ENCODE data around the gene LILRB3. TPM values are rescaled to one million over a fixed set of nuclear protein-coding genes. Genes with fewer than 3 reads are reported as not detected.
"Not testable (repeated sequence)": the region's sequence is repeated elsewhere in the genome, so short reads cannot be mapped to it uniquely, and the experiment has no call there.

Gene LILRB3
- total and polyA plus RNA-seq, 3 experiments from 2014 or later = 0.48 to 1.2 (median 0.49) TPM

GRCh38 chr19:54211235-54211634 lies 11.6 kb downstream of the LILRB3 start:
- no peak for DNase-seq
- peak overlapping the region; percentile 2 to 72 (median 29) for H3K4me3 Mint-ChIP-seq
- H3K36me3 Mint-ChIP-seq = peaks cover 0 to 28% (median 6%) of the 10 kb centered on the region in 3 donors
- H3K4me3 ChIP-seq (ENCODE audit: low read length) = no peak overlapping the region
- POLR2A ChIA-PET = interaction anchor here (0.8 to 1.2 kb wide), 4 partner anchors 21 to 96 kb away, joined by 3 to 5 read pairs (median 4); partner anchors contain the start of genes LENG1, MBOAT7, PRPF31 and TFPT
- no peaks in the 10 kb centered on the region for H3K9me3 Mint-ChIP-seq
- H3K27me3 ChIP-seq (ENCODE audit: insufficient read depth, low read length, poor library complexity, severe bottlenecking) = no peaks in the 10 kb centered on the region
- peak overlapping the region; percentile 78 to 99 (median 96) for H3K27ac Mint-ChIP-seq
- peaks cover 21% of the 10 kb centered on the region for H3K36me3 ChIP-seq (ENCODE audit: insufficient read depth, low read length)
- peaks cover 50% of the 10 kb centered on the region for H3K4me1 ChIP-seq (ENCODE audit: insufficient read depth, low read length)
- CTCF ChIA-PET = interaction anchor here (1.2 to 1.7 kb wide), 5 partner anchors 8 to 55 kb away, joined by 3 to 6 read pairs (median 3); partner anchors contain the start of genes MBOAT7 and TSEN34
- peak overlapping the region; percentile 57 for H3K27ac ChIP-seq (ENCODE audit: low read depth, low read length)
- H3K4me1 Mint-ChIP-seq = peaks cover 37 to 52% (median 49%) of the 10 kb centered on the region in 3 donors
- no peaks in the 10 kb centered on the region for H3K9me3 ChIP-seq (ENCODE audit: low read length)
- no peaks in the 10 kb centered on the region for H3K27me3 Mint-ChIP-seq

GRCh38 chr19:54209811-54210494 lies 12.9 kb downstream of the LILRB3 start:
- peaks cover 29% of the 10 kb centered on the region for H3K36me3 ChIP-seq (ENCODE audit: insufficient read depth, low read length)
- H3K36me3 Mint-ChIP-seq = peaks cover 0 to 41% (median 6%) of the 10 kb centered on the region in 3 donors
- no peaks in the 10 kb centered on the region for H3K27me3 Mint-ChIP-seq
- H3K4me1 ChIP-seq (ENCODE audit: insufficient read depth, low read length) = peaks cover 62% of the 10 kb centered on the region
- peak overlapping the region; percentile 57 for H3K27ac ChIP-seq (ENCODE audit: low read depth, low read length)
- H3K4me1 Mint-ChIP-seq = peaks cover 43 to 65% (median 52%) of the 10 kb centered on the region in 3 donors
- ChIA-PET POLR2A (interaction anchor here (1.1 to 1.2 kb wide), 2 partner anchors 21 to 51 kb away, joined by 4 to 5 read pairs; partner anchors contain the start of genes LENG1 and MBOAT7), CTCF (interaction anchor here (1.2 kb wide), 1 partner anchor 21 kb away, joined by 3 read pairs; the partner anchor contains the start of gene MBOAT7)
- peak overlapping the region; percentile 35 to 87 (median 72) for H3K4me3 Mint-ChIP-seq
- peak overlapping the region; percentile 78 to 99 (median 96) for H3K27ac Mint-ChIP-seq
- H3K4me3 ChIP-seq (ENCODE audit: low read length) = peak overlapping the region; percentile 0
- DNase-seq = peak in 2 of 5 donors; percentile 21 to 67
- H3K27me3 ChIP-seq (ENCODE audit: insufficient read depth, low read length, poor library complexity, severe bottlenecking) = no peaks in the 10 kb centered on the region
- no peaks in the 10 kb centered on the region for H3K9me3 Mint-ChIP-seq
- no peaks in the 10 kb centered on the region for H3K9me3 ChIP-seq (ENCODE audit: low read length)

GRCh38 chr19:54209058-54209810 lies 13.6 kb downstream of the LILRB3 start:
- H3K27me3 Mint-ChIP-seq = no peaks in the 10 kb centered on the region
- peaks cover 36% of the 10 kb centered on the region for H3K36me3 ChIP-seq (ENCODE audit: insufficient read depth, low read length)
- no peak for DNase-seq
- H3K4me1 Mint-ChIP-seq = peaks cover 50 to 72% (median 59%) of the 10 kb centered on the region in 3 donors
- H3K4me1 ChIP-seq (ENCODE audit: insufficient read depth, low read length) = peaks cover 70% of the 10 kb centered on the region
- ChIA-PET CTCF (interaction anchor here (1.2 kb wide), 1 partner anchor 20 kb away, joined by 3 read pairs; the partner anchor contains the start of gene MBOAT7), POLR2A (interaction anchor here (1.1 kb wide), 2 partner anchors 20 to 72 kb away, joined by 3 to 4 read pairs; partner anchors contain the start of genes CNOT3 and MBOAT7)
- H3K9me3 ChIP-seq (ENCODE audit: low read length) = no peaks in the 10 kb centered on the region
- H3K27ac Mint-ChIP-seq = peak overlapping the region; percentile 43 to 99 (median 96)
- peaks cover 0 to 48% (median 6%) of the 10 kb centered on the region in 3 donors for H3K36me3 Mint-ChIP-seq
- H3K4me3 ChIP-seq (ENCODE audit: low read length) = peak overlapping the region; percentile 0
- peak overlapping the region; percentile 57 for H3K27ac ChIP-seq (ENCODE audit: low read depth, low read length)
- H3K4me3 Mint-ChIP-seq = peak overlapping the region in 3 of 7 donors; percentile 38 to 74 (median 56)
- H3K9me3 Mint-ChIP-seq = no peaks in the 10 kb centered on the region
- H3K27me3 ChIP-seq (ENCODE audit: insufficient read depth, low read length, poor library complexity, severe bottlenecking) = no peaks in the 10 kb centered on the region

DNA sequence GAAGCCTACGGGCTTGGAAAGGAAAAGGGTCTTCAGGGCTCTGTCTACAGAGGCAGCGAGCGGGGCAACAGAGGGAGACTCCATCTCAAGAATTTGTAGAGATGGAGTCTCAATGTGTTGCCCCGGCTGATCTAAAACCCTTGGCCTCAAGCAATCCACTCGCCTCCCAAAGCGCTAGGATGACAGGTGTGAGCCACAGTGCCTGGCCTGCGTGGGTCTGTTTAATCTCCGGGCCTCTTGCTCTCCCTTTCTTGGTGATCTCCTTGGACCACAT lies 14.1 kb downstream of the LILRB3 start:
- Mint-ChIP-seq H3K4me1 (peaks cover 54 to 78% (median 65%) of the 10 kb centered on the region in 3 donors), H3K9me3 (no peaks in the 10 kb centered on the region), H3K27me3 (no peaks in the 10 kb centered on the region), H3K36me3 (peaks cover 0 to 52% (median 6%) of the 10 kb centered on the region in 3 donors), H3K27ac (peak overlapping the region in 6 of 8 donors; percentile 65 to 94 (median 69)), H3K4me3 (peak overlapping the region in 4 of 7 donors; percentile 13 to 63 (median 42))
- Histone ChIP-seq H3K36me3 (ENCODE audit: insufficient read depth, low read length) (peaks cover 39% of the 10 kb centered on the region), H3K27me3 (ENCODE audit: insufficient read depth, low read length, poor library complexity, severe bottlenecking) (no peaks in the 10 kb centered on the region), H3K4me3 (ENCODE audit: low read length) (no peak overlapping the region), H3K4me1 (ENCODE audit: insufficient read depth, low read length) (peaks cover 75% of the 10 kb centered on the region), H3K27ac (ENCODE audit: low read depth, low read length) (peak overlapping the region; percentile 57), H3K9me3 (ENCODE audit: low read length) (no peaks in the 10 kb centered on the region)
- DNase-seq = no peak
- ChIA-PET CTCF (no interaction called here), POLR2A (interaction anchor here (1.1 kb wide), 2 partner anchors 19 to 72 kb away, joined by 3 to 4 read pairs; partner anchors contain the start of genes CNOT3 and MBOAT7)

- Mint-ChIP-seq H3K4me1 (peaks cover 58 to 83% (median 70%) of the 10 kb centered on the region in 3 donors), H3K4me3 (peak overlapping the region; percentile 0 to 63 (median 32)), H3K36me3 (peaks cover 0 to 58% (median 6%) of the 10 kb centered on the region in 3 donors), H3K9me3 (no peaks in the 10 kb centered on the region), H3K27me3 (no peaks in the 10 kb centered on the region), H3K27ac (peak overlapping the region; percentile 34 to 94 (median 69))
- ChIA-PET CTCF (interaction anchor here (1.2 kb wide), 1 partner anchor 35 kb away, joined by 4 read pairs; the partner anchor contains the start of gene TMC4), POLR2A (interaction anchor here (1.1 kb wide), 1 partner anchor 71 kb away, joined by 3 read pairs; the partner anchor contains the start of gene CNOT3)
- Histone ChIP-seq H3K4me1 (ENCODE audit: insufficient read depth, low read length) (peaks cover 80% of the 10 kb centered on the region), H3K4me3 (ENCODE audit: low read length) (no peak overlapping the region), H3K27ac (ENCODE audit: low read depth, low read length) (peak overlapping the region; percentile 57), H3K36me3 (ENCODE audit: insufficient read depth, low read length) (peaks cover 43% of the 10 kb centered on the region), H3K9me3 (ENCODE audit: low read length) (no peaks in the 10 kb centered on the region), H3K27me3 (ENCODE audit: insufficient read depth, low read length, poor library complexity, severe bottlenecking) (no peaks in the 10 kb centered on the region)
- DNase-seq = peak in 1 of 5 donors; percentile 42
Observed at GRCh38 chr19:54207983-54208783, 14.6 kb downstream of the LILRB3 start.

- Histone ChIP-seq H3K27ac (ENCODE audit: low read depth, low read length) (peak overlapping the region; percentile 14), H3K36me3 (ENCODE audit: insufficient read depth, low read length) (peaks cover 49% of the 10 kb centered on the region)
- peak overlapping the region in 3 of 7 donors; percentile 3 to 56 (median 28) for H3K4me3 Mint-ChIP-seq
Observed at GRCh38 chr19:54207676-54207982, 15.2 kb downstream of the LILRB3 start.

DNA sequence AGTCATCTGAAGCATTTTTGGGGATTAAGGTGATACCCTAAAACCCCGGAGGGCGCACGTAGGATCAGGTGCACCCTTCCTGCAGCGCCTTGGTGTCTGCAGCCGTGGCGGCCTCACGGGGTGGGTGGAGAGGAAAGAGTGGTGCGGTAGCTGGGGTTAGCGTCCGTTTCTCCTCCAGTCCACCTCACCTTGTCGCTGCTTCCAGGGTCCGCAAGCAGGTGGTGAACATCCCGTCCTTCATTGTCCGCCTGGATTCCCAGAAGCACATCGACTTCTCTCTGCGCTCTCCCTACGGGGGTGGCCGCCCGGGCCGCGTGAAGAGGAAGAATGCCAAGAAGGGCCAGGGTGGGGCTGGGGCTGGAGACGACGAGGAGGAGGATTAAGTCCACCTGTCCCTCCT lies 15.6 kb downstream of the LILRB3 start:
- Mint-ChIP-seq H3K4me1 (peaks cover 68 to 93% (median 80%) of the 10 kb centered on the region in 3 donors), H3K36me3 (peaks cover 0 to 68% (median 14%) of the 10 kb centered on the region in 3 donors), H3K27ac (peak overlapping the region in 3 of 8 donors; percentile 8 to 65 (median 38))
- H3K4me3 Mint-ChIP-seq; H3K4me3 ChIP-seq (ENCODE audit: low read length); H3K9me3 Mint-ChIP-seq; H3K27me3 Mint-ChIP-seq; H3K9me3 ChIP-seq (ENCODE audit: low read length); H3K27ac ChIP-seq (ENCODE audit: low read depth, low read length); DNase-seq; POLR2A ChIA-PET; H3K27me3 ChIP-seq (ENCODE audit: insufficient read depth, low read length, poor library complexity, severe bottlenecking): not testable (repeated sequence)
- peaks cover 53% of the 10 kb centered on the region for H3K36me3 ChIP-seq (ENCODE audit: insufficient read depth, low read length)
- CTCF ChIA-PET = interaction anchor here (1.2 to 2.1 kb wide), 3 partner anchors 15 to 34 kb away, joined by 4 to 5 read pairs (median 4); partner anchors contain the start of genes MBOAT7 and TMC4
- peaks cover 90% of the 10 kb centered on the region for H3K4me1 ChIP-seq (ENCODE audit: insufficient read depth, low read length)

More at GRCh38 chr19:54207676-54207982, 15.2 kb downstream of the LILRB3 start:
- Mint-ChIP-seq H3K4me1 (peaks cover 64 to 89% (median 75%) of the 10 kb centered on the region in 3 donors), H3K36me3 (peaks cover 0 to 63% (median 11%) of the 10 kb centered on the region in 3 donors), H3K27ac (peak overlapping the region; percentile 34 to 89 (median 62)), H3K27me3 (no peaks in the 10 kb centered on the region), H3K9me3 (no peaks in the 10 kb centered on the region)
- Histone ChIP-seq H3K4me3 (ENCODE audit: low read length) (no peak overlapping the region), H3K4me1 (ENCODE audit: insufficient read depth, low read length) (peaks cover 86% of the 10 kb centered on the region), H3K27me3 (ENCODE audit: insufficient read depth, low read length, poor library complexity, severe bottlenecking) (no peaks in the 10 kb centered on the region), H3K9me3 (ENCODE audit: low read length) (no peaks in the 10 kb centered on the region)
- no peak for DNase-seq
- CTCF ChIA-PET = interaction anchor here (1.2 to 2.1 kb wide), 2 partner anchors 19 to 35 kb away, joined by 4 to 5 read pairs; partner anchors contain the start of genes MBOAT7 and TMC4
- POLR2A ChIA-PET = no interaction called here

All from CD8-positive, alpha-beta memory T cell (primary cell).